ENCODE measurements around the gene YARS1.

Gene YARS1

DNA sequence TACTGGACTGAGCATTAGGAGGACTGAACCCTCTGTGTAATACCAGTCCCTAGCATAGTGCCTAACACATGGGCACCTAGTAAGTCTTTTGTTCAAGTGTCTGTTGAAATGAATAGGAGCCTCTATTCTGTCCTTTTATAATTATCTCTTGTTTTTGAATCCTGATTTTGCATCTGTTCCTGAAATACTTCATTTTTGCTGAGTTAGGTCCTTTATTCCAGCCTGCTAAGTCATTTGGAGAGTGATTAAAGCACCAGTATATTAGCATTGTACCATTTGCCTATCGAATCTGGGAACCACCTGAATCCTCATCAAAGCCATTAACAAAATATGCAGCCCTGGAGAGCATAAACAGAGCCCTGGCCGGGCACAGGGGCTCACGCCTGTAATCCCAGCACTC is 32.3 kb downstream of the YARS1 start:
- TF ChIP-seq, protein P1, sequence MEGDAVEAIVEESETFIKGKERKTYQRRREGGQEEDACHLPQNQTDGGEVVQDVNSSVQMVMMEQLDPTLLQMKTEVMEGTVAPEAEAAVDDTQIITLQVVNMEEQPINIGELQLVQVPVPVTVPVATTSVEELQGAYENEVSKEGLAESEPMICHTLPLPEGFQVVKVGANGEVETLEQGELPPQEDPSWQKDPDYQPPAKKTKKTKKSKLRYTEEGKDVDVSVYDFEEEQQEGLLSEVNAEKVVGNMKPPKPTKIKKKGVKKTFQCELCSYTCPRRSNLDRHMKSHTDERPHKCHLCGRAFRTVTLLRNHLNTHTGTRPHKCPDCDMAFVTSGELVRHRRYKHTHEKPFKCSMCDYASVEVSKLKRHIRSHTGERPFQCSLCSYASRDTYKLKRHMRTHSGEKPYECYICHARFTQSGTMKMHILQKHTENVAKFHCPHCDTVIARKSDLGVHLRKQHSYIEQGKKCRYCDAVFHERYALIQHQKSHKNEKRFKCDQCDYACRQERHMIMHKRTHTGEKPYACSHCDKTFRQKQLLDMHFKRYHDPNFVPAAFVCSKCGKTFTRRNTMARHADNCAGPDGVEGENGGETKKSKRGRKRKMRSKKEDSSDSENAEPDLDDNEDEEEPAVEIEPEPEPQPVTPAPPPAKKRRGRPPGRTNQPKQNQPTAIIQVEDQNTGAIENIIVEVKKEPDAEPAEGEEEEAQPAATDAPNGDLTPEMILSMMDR (conservative IDR thresholded peaks at IDR 0.05; ENCODE audit: low read depth, low read length): no peak
- no peak for DNase-seq (ENCODE audit: low read depth)
- no peak overlapping the region for H3K4me3 ChIP-seq (ENCODE audit: low read length)

DNA sequence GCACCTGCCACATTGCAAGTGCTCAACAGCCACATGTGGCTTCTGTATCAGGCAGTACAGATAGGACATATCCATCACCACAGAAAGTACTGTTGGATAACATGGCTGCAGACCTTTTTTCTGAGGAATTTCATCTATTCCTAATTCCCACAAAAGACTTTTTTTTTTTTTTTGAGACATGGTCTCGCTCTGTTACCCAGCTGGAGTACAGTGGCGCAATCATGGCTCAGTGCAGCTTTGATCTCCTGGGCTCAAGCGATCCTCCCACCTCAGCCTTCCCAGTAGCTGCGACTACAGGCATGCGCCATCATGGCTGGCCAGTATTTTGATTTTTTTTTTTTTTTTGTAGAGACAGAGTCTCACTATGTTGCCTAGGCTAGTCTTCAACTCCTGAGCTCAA is 33.3 kb downstream of the YARS1 start:
- H3K4me3 ChIP-seq (ENCODE audit: low read length): no peak overlapping the region
- TF ChIP-seq, protein P1 (conservative IDR thresholded peaks at IDR 0.05; ENCODE audit: low read depth, low read length): no peak
- no peak for DNase-seq (ENCODE audit: low read depth)

DNA sequence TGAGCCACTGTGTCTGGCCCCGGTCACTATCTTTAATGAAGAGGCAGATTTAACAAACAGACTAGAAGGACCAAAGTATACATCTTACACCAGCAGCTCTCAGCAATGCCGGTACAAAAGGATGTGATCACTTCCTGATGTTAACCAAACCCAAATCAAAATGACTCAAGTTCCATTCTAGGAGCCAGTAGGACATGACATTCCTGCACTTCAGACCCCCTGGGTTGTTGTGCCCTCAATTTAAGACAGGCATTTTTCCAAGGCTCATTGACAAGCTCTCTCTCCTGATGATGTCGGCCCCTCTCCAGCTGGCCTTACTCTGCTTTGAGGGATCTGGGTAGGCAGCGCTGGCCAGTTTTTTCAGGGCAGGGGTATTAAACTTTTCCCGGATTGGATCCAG is 35.1 kb downstream of the YARS1 start:
- TF ChIP-seq, protein P1 (conservative IDR thresholded peaks at IDR 0.05; ENCODE audit: low read depth, low read length): no peak
- DNase-seq (ENCODE audit: low read depth): no peak
- H3K4me3 ChIP-seq (ENCODE audit: low read length): no peak overlapping the region

DNA sequence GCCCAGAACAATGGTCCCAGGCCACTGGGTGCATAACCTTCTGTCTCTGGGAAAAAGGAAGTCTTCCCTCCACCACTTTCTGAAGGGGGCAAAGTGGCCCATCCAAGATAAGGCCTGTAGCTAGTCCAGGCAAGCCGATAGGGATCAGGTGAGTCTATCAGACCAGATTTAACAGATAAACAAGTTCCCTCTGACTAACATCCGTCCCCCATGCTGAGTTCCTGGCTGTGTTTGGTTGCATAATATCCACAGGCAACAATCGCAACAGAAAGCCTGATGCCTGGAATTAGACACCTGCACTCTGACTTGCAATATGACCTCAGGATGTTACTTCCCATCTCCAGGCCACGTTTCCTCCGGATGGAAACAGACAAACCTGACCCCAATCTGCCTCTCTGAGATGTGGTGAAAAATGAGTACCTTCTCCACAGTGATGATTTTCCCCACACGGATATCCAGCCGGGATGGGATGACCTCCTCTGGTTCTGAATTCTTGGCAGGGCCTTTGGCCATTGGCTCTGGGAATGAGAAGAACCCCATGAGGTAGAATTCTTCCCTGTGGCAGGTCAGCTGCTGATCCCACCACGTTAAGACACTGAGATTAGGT is 36.4 kb downstream of the YARS1 start:
- DNase-seq (ENCODE audit: low read depth): no peak
- TF ChIP-seq, protein P1 (conservative IDR thresholded peaks at IDR 0.05; ENCODE audit: low read depth, low read length): no peak
- H3K4me3 ChIP-seq (ENCODE audit: low read length): no peak overlapping the region

DNA sequence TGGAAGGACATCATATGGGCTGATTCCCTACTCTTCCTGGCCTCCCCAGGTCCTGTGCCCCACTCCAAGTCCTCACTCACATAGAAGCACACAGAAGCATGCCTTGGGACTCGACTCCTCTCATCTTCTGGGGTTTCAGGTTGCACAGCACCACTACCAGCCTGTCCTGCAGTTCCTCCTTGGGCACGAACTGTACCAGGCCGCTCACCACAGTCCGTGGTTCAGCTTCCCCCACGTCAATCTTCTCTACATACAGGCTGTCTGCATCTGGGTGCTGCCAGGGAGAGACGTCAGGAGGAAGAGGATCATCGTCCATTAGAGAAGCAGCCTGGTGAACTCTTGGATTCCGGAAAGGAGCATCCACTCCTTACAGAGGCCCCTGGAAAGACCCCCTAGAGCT is 37.2 kb downstream of the YARS1 start:
- TF ChIP-seq, protein P1 (conservative IDR thresholded peaks at IDR 0.05; ENCODE audit: low read depth, low read length): no peak
- no peak for DNase-seq (ENCODE audit: low read depth)
- H3K4me3 ChIP-seq (ENCODE audit: low read length): no peak overlapping the region

DNA sequence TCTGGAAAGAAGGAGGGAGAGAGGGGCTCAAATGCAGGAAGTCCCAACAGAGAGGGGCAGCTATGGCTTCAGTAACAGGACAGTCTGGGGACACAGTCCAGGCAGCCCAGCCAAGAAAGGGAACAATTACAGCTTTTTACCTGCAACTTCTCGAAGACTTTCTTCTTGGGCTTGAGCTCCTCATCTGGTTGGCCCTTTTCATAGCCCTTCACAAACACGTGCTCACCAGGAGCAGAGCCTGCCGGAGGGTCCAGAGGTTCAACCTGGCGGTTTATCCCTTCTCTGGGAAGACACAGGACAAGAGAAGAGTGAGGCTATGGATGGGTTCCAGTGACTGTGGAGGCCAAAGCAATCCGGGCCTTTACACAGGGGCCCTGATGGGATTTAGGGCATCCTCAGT is 37.9 kb downstream of the YARS1 start:
- H3K4me3 ChIP-seq (ENCODE audit: low read length): no peak overlapping the region
- no peak for DNase-seq (ENCODE audit: low read depth)
- TF ChIP-seq, protein P1 (conservative IDR thresholded peaks at IDR 0.05; ENCODE audit: low read depth, low read length): no peak

DNA sequence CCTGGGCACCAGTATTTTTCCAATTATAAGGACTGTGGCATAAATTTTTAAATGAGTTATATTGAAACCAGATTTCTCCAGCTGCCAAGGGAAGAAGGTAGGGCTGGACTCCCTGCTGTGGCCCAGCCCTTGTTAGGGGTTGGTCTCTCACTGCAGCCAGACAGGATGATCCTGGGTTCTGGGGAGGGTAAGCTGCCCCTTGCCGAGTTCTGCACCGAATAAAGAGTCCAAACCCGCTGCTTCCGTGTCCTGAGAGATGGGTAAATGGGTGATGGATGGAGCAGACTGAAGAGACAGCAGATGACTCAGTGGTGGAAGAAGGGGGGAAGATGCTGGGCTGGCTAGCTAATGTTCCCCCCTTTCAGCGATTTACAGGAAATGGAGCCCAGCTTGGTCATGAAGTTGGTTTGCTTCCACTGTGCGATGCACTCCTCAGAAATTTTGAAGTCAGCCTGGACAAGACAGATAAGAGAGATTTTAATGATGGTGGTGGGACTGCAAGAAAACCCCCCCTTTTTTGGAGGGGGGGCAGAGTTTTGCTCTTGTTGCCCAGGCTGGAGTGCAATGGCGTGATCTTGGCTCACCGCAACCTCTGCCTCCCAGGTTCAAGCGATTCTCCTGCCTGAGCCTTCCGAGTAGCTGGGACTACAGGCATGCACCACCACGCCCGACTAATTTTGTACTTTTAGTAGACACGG is 41.4 kb downstream of the YARS1 start:
- H3K4me3 ChIP-seq (ENCODE audit: low read length): no peak overlapping the region
- no peak for DNase-seq (ENCODE audit: low read depth)
- TF ChIP-seq, protein P1 (conservative IDR thresholded peaks at IDR 0.05; ENCODE audit: low read depth, low read length): no peak

Data from retinal pigment epithelial cell (primary cell).